HG02798 (cell line): ENCODE results near the gene FREM3.
A peak's percentile ranks its signal among the peaks of the same experiment; 100 is the strongest.
"Not testable (repeated sequence)": the region's sequence is repeated elsewhere in the genome, so short reads cannot be mapped to it uniquely, and the experiment has no call there.

ENCODE experiments used
- ATAC-seq: cut with Tn5 transposase; IDR thresholded peaks from one replicate; pipeline ENCODE4 v1.9.1; 2021; ENCODE audit warnings: mild to moderate bottlenecking; ENCODE audit not compliant: unreplicated experiment, poor library complexity

FREM3 gene

DNA sequence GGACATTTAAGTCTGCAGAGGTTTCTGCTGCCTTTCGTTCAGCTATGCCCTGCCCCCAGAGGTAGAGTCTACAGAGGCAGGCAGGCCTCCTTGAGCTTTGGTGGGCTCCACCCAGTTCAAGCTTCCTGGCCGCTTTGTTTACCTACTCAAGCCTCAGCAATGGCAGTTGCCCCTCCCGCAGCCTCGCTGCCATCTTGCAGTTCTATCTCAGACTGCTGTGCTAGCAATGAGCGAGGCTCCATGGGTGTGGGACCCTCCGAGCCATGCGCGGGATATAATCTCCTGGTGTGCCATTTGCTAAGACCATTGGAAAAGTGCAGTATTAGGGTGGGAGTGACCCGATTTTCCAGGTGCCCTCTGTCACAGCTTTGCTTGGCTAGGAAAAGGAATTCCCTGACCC lies 26.8 kb downstream of the FREM3 start:
- not testable (repeated sequence) for ATAC-seq

DNA sequence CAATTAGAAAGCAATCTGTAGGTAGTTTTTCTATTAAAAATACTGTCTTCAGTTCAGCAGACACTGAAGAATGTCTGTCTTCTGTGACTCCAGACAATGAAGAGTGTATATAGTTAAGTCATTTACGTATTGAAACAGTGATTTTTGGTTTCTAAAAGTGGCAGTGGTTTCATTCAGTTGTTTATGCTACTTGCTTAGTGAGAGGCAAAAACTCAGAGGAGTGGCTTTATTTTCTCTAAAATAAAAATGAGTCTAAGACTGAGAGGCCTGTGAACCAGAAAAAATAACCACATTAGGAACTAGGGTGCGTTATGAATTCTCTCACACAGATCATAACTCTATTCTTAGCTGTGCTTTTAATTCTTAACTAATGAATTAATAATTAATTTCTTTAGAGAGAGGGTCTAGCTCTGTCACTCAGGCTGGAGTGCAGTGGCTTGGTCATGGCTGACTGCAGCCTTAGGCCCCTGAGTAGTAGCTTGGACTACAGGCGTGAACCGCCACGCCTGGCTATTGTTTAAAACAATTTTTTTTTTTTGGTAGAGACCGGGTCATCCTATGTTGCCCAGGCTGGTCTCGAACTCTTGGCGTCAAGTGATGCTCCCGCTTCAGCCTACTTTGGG lies 31.4 kb downstream of the FREM3 start:
- peak; percentile 97 for ATAC-seq

DNA sequence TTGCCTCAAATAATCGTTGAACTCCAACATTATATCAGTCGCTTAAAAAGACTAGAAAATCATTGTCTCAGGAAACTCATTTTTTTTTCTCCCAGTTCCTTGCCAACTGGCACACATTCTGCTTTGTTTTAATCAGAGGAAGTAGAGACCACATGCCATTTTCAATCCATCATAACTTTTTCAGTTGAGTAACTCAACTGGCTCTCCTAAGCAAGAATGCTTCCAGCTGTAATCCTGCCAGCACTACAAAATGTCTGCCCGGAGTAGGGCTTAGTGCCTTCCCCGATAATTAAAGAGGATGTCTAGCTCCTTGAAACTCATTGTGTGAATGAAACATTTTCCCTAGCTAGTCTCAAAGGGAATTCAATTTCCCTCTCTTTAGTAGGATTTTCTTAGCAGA lies 33.0 kb downstream of the FREM3 start:
- ATAC-seq, result no peak

DNA sequence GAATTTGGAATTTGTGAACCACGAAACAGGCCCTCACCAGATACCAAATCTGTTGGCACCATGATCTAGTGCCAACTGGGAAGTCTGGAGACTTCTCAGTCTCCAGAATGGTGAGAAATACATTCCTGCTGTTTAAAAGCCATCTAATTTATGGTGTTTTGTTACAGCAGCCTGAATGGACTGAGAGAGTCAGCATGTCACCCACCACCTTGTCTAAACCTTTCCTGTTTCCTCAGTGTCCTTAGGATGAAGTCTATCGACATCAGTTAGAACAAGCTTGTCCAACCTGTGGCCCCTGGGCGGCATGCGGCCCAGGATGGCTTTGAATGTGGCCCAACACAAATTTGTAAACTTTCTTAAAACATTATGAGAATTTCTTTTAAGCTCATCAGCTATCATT lies 42.1 kb downstream of the FREM3 start:
- ATAC-seq, result no peak

DNA sequence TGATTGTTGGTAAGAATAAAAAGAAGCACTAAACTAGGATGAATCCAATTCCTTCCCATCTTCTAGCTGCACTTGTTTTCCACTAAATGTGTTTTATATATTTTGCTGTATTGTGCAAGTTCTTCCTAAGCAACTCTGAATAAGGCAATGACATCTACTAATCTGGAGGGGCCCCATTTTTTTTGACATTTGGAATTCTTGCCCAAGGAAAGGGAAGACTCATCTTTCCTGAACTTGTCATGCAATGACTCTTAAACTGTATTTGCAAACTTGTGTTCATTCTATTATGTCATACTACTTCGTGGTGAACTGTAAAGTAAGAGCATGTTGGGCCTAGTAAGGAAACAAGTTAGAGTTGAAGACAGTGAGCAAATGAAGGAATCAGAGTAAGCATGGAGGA lies 45.9 kb downstream of the FREM3 start:
- no peak for ATAC-seq

DNA sequence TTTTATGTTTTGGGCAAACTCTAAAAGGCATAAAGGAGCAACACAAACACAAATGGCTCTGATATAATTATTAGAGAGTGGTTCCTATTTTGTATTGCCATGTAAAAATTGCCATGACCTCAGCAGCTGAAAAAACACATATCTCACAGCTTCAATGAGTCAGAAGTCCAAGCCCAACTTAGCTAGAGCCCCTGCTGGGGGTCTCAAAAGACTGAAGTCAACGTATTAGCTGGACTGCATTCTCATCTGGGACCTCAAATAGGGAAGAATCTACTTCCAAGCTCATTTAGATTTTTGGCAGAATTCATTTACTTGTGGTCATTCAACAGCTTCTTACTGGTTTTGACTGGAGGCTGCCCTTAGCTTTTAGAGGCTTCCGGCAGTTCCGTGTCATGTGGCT lies 47.4 kb downstream of the FREM3 start:
- ATAC-seq, result no peak

DNA sequence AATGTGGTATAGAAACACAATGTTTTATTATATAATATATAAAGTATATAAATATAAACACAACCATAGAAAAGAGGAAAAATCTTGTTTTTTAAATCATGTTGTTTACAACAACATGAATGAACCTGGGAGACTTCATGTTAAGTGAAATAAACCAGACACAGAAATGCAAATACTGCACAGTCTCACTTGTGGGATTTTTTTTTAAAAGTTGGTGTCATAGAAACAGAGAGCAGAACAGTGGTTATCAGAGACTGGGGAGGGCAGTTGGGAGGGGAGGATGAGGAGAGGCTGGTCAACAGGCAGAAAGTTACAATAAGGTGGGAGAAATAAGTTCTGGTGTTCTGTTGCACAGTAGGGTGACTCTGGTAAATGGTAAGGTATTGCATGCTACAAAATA lies 57.1 kb downstream of the FREM3 start:
- peak; percentile 37 for ATAC-seq

DNA sequence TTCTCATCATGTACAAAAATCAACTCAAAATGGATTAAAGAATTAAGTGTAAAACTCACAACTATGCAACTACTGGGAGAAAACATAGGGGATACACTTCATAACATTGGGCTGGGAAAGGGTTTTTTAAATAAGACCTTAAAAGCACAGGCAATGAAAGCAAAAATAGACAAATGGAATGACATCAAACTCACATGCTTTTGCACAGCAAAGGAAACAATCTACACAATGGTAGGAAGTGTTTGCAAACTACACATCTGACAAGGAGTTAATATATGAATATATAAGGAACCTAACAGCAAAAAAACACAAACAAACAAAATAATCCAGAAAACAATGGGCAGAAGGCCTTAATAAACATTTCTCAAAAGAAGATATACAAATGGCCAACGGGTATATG lies 57.9 kb downstream of the FREM3 start:
- ATAC-seq, result no peak

DNA sequence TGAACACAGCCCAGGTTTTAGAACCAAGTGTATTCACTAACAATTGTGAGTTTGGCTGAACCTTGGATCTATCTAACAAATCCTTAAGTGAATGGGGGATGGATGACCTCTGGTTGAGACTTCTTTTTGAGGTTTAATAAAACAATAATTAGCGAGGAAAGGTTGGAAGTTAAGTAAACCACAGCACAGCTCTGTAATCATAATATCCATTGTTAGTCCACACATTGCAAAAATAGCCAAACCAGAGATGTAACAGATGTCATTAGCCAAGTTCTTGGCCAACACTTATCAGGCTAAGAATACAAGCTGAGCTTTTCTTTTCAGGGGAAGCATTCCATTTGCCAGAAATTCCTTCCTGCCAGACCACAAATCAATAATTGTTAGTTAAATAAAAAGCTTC lies 59.1 kb downstream of the FREM3 start:
- ATAC-seq, result no peak

DNA sequence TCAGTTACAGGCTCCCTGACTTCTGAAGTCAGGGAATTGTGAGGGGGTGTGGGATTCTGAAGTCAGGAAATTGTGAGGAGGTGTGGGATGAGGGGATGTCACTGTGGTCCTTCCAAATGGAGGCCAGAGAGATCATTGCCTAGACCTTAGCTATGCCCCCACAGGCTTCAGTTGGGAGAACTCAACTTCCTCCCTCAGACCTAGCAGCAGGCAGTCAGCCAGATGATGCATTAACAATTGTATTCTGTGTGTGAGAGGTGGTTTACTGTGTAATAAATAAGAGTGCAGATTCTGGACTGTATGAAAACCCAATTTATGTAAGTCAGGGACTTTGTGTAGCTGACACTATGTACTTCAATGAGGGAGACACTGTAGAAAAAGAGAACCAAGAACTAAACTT lies 65.7 kb downstream of the FREM3 start:
- ATAC-seq, result no peak

DNA sequence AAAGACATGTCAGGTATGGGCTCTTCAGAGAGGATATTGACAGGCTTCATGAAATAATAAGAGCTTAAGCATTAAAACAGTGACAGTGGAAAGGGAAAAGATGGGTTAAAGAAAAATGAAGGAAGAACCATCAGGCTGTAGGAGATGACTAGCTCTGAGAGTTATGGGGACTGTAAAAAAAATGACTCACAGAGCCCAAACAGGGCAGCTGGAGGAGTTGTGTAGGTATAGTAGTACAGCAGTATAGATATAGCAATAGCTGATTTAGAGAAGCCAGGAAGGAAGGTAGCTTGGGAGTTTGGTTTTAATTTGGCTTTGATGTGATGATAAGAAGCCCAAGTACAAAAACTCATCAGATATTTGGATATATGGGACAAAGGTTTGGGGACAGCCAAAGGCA lies 66.6 kb downstream of the FREM3 start:
- no peak for ATAC-seq

DNA sequence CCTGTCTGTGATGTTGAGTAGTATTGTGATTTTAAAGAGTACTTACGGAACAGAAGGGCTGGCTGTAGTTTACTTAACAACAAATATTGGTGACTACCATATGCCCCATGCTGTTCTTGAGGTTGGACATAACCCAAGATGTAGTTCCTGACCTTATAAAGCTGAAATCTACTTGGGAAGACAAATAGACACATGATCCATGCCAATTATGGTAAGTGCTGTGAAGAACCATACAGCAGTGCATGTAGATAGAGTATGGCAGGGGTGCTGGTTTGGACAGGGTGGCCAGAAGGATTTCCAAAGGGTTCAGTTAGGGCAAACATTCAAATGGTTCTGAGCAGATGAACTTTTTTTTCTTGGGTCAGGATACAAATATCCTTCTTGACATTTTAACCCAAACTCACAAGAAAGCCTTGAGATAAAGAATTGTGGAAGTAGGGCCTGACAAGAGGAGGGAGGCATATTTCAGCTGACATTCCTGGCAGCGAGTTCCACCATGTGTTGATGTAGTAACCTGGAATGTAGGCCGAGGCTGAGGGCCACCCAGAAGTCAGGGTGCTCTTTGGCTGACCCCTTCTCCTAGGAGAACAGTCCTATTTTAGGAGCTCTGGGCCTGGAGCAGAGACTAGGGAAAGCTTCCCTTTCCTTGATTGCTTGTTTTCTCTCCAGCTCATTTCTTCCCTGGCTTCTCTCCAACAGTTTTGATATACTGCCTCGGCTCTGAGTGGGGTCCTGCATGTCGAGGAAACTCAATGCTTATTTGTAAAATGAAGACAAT lies 74.2 kb downstream of the FREM3 start:
- ATAC-seq, result no peak

DNA sequence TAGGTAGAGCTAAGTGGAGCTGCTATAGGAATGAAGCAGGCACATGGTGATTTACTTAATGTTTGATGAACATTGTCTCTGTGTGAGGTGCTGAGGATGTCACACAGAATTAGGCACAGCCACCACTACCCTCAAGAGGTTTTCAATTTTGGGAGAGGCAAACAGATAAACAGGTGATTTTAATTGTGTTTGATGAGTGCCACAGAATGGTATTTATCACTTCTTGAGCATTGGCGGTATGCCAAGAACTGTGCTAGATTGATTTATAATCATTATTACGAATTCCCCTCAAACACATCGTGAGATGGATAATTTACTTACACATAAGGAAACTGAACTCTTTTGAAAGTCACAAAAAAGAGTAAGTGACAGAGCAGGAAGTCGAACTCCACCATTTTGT lies 74.8 kb downstream of the FREM3 start:
- no peak for ATAC-seq

DNA sequence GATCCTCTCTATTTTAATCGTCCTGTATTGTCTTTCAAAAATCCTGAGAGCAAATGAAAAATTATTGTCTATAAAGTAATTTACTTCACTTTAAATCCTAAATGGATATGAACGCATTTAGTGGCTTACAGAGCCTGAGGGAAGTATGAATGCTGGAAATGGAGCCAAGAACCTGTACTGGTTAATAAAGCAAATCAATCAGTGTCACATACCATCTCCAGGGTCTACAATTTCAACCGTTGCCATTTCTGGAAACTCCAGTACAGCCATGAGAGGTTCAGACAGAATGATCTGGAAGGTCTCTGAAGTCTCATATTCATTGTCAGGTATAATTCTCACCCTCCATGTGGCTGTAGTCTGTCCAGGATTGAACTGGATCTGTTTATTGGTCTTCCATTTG lies 76.6 kb downstream of the FREM3 start:
- no peak for ATAC-seq

DNA sequence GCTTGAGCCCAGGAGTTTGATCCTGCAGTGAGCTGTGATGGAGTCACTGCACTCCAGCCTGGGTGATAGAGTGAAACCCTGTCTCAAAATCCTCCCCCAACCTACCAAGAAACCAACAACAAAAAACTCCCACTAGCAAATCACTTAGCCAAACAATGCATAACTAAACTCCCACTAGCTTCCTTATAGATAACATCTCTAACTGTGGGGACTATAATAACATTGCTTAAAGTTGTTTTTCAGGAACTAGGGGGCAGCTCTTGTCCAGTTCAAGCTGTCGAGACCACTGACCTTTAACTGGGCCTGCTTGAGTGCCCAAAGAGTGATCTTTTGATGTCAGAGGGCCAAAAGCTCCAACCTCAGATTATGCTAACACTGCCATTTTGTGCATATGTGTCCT lies 81.7 kb downstream of the FREM3 start:
- ATAC-seq, result no peak

DNA sequence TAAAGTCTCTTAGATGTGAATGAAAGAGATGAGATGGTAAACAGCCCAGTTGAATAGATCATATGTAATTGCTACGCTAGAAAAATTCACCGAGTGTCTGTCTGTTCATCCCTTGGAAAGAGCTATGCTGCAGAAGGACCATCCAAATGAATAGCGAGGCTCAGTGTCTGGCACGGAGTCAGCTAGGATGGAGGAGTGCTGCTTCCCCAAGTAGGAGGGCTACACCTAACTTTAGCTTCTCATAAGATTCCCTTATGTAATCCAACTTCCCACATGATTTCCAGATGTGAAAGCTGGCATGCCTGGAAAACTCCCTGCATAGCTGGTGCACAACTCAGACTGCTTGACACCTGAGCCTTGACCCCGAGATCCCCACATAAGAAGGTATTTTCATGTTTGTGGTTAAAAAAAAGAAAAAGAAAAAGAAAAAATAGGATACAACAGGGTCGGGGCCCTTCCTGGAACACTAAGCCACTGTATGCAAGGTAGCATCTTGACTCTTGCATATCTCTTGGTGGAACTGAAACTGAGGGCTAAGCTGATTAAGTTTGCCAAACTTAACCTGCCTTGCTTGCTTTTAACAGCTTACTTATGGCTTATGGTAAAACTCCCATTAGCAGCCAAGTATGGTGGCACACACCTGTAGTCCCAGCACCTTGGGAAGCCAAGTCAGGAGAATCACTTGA lies 82.3 kb downstream of the FREM3 start:
- no peak for ATAC-seq

DNA sequence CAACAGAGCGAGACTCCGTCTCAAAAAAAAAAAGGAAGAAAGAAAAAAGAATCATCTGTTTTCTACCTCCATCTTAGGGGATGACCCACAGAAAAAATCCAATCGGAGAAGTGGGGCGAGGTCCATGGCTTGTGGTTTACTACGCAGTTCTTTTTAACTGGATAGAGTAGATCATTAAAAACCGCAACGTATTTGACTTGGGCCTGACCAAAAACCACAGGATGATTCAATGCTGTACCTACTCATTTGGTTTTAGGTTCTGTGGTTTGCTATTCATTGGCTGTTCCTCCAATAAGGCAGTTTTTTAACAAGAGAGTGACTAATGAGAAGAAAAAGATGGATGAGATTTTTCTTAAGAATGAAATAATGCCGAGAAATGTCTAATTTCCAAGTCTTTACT lies 83.7 kb downstream of the FREM3 start:
- ATAC-seq, result peak; percentile 88

DNA sequence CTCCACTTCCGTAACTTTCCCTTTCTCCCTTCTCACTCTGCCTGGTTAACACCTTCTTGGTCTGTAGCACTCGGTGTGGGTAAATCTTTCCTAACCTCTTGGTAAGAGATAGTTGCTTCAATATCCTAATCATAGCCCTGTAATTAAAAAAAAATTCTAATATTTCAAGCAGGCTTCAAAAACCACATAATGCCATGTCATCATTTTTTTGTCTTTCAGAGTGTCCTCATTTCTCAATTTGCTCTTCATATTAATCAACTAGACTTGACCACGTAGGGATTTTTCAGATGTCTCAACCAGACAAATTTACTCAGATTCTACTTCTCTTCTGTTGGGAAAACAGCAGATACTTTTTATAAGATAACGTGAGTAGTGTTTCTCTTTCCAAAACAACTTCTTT lies 91.0 kb downstream of the FREM3 start:
- no peak for ATAC-seq

DNA sequence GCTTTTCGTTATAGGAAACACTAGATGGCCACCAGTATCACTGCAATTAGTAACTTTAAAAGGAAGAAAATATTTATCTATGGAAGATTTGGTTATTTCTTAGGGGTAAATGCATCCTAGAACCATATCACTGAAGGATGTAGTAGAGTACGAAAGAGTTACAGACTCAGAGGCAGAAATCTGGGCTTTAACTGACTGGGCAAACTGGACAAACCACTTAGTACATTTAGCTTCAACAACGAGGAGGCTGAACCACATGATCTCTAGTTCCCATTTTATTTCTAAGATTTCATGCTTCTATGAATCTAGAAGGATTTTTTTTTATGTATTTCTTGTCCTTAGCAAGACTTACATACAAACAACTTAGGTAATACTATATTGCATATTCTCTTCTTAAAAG lies 94.0 kb downstream of the FREM3 start:
- ATAC-seq, result no peak

DNA sequence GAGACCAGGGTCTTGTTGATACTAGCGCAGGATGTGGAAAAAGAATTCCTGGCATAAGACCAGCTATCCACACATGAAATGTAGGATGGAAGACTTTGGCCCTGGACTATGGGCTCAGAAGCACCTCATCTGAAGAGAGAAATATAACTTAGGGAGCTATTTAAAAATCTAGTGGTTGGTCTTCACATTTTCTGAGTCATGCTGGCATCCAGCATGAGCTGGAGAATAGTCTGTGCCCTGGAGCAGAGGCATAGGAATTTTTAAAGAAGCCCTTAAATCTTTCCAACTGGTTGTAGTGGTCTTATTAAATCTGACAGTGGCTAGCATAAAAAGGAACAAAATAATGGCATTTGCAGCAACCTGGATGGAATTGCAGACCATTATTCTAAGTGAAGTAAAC lies 100.6 kb downstream of the FREM3 start:
- ATAC-seq, result no peak

DNA sequence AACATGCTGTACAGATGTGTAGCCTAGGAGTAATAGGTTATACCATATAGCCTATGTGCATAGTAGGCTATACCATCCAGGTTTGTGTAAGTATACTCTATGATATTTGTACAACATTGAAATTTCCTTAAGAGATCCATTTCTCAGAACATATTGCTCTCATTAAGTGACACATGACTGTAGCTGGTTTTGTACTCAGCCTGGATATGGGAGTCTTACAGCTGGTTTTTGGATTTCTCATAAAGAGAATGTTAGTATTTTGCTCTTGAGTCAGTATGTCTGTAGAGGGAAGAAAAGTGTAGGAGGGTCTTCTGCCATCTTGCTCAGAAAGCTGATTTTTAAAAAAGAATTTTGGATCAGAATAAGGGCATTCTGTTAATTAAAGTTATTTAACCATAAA lies 101.7 kb downstream of the FREM3 start:
- ATAC-seq, result no peak

DNA sequence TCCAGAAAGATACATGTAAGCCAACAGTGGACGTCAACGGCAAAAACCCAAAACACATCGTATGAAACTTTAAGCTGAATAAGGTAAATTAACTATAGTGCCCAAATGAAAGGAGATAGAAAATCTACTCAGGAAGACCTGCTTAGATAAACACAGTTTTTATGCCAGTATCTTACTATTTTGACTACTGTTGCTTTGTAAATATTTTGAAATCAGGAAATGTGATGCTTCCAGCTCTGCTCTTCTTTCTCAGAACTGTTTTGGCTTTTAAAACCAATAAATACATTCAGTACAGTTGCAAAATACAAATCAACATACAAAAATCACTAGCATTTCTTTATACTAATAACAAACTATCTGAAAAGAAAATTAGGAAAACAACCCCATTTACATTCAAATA lies 103.2 kb downstream of the FREM3 start:
- no peak for ATAC-seq
